Activated CD4-positive, alpha-beta memory T cell treated with anti-CD3 and anti-CD28 coated beads, Interleukin-2, amount 10 ng/mL, durations not matched to agents 7 days and 5 days (primary cell): Measurements from ENCODE around the gene TMEM120B. TPM values are rescaled to one million over a fixed set of nuclear protein-coding genes. Genes with fewer than 3 reads are reported as not detected.
"Not testable (repeated sequence)": the region's sequence is repeated elsewhere in the genome, so short reads cannot be mapped to it uniquely, and the experiment has no call there.

Source experiments
- CTCF ChIA-PET: fragments of 350-600 bp; sonication (Branson Sonifier 250); formaldehyde crosslinking; loops from one replicate; lab custom pipeline; 2021; ENCODE audit warnings: antibody characterized with exemption, inconsistent platforms; lab: Charles Lee
- POLR2A ChIA-PET: fragments of 350-600 bp; sonication (Branson Sonifier 250); formaldehyde crosslinking; loops from one replicate; lab custom pipeline; 2021; ENCODE audit warnings: antibody characterized with exemption; lab: Charles Lee
- DNase-seq: peaks from one replicate; pipeline ENCODE4 v3.0.0-alpha.2; 2020
- H3K27ac Mint-ChIP-seq: one replicate; pipeline ENCODE4 v1.8.0; 2021; ENCODE audit warnings: mild to moderate bottlenecking, mixed read lengths
- H3K27me3 Mint-ChIP-seq: one replicate; pipeline ENCODE4 v1.8.0; 2021; ENCODE audit warnings: mixed read lengths
- H3K36me3 Mint-ChIP-seq: one replicate; pipeline ENCODE4 v1.8.0; 2021; ENCODE audit warnings: low read depth, mixed read lengths
- H3K4me1 Mint-ChIP-seq: one replicate; pipeline ENCODE4 v1.8.0; 2021; ENCODE audit warnings: mixed read lengths
- H3K4me3 Mint-ChIP-seq: one replicate; pipeline ENCODE4 v1.8.0; 2021; ENCODE audit warnings: mild to moderate bottlenecking, mixed read lengths
- H3K9me3 Mint-ChIP-seq: one replicate; pipeline ENCODE4 v1.8.0; 2021; ENCODE audit warnings: mixed read lengths
- total RNA-seq, 2 experiments: library from RNA; stranded (reverse); gene quantifications; one replicate each; pipeline ENCODE4 v1.2.3, GENCODE V29; 2021

Gene TMEM120B
- total RNA-seq, 2 experiments from 2014 or later, result 5.1 to 5.8 TPM

- ChIA-PET POLR2A (interaction anchor here (1.1 kb wide), 1 partner anchor 10 kb away, joined by 3 read pairs; no protein-coding TSS in a partner anchor), CTCF (no interaction called here)
- no peaks in the 10 kb centered on the region for H3K27me3 Mint-ChIP-seq
- no peak overlapping the region for H3K27ac Mint-ChIP-seq
- H3K36me3 Mint-ChIP-seq, result no peaks in the 10 kb centered on the region
- no peak for DNase-seq
- no peak overlapping the region for H3K4me3 Mint-ChIP-seq
- peaks cover 5% of the 10 kb centered on the region for H3K4me1 Mint-ChIP-seq
- H3K9me3 Mint-ChIP-seq, result no peaks in the 10 kb centered on the region
Observed at GRCh38 chr12:121723200-121723599, 10.6 kb downstream of the TMEM120B start.

GRCh38 chr12:121724925-121725324 lies 12.4 kb downstream of the TMEM120B start:
- H3K4me1 Mint-ChIP-seq, result no peaks in the 10 kb centered on the region
- H3K9me3 Mint-ChIP-seq, result no peaks in the 10 kb centered on the region
- DNase-seq, result no peak
- no peak overlapping the region for H3K4me3 Mint-ChIP-seq
- H3K36me3 Mint-ChIP-seq, result no peaks in the 10 kb centered on the region
- no peak overlapping the region for H3K27ac Mint-ChIP-seq
- ChIA-PET CTCF (no interaction called here), POLR2A (interaction anchor here (1.1 kb wide), 1 partner anchor 13 kb away, joined by 3 read pairs; the partner anchor contains the start of gene TMEM120B)
- H3K27me3 Mint-ChIP-seq, result no peaks in the 10 kb centered on the region

GRCh38 chr12:121725423-121725822 lies 12.9 kb downstream of the TMEM120B start:
- no peak for DNase-seq
- H3K9me3 Mint-ChIP-seq, result no peaks in the 10 kb centered on the region
- H3K36me3 Mint-ChIP-seq, result no peaks in the 10 kb centered on the region
- no peaks in the 10 kb centered on the region for H3K27me3 Mint-ChIP-seq
- CTCF ChIA-PET, result no interaction called here
- no peaks in the 10 kb centered on the region for H3K4me1 Mint-ChIP-seq
- no peak overlapping the region for H3K4me3 Mint-ChIP-seq
- POLR2A ChIA-PET, result no interaction called here
- no peak overlapping the region for H3K27ac Mint-ChIP-seq

GRCh38 chr12:121729021-121729420 lies 16.5 kb downstream of the TMEM120B start:
- no peak overlapping the region for H3K4me3 Mint-ChIP-seq
- no peaks in the 10 kb centered on the region for H3K27me3 Mint-ChIP-seq
- ChIA-PET POLR2A (no interaction called here), CTCF (no interaction called here)
- H3K27ac Mint-ChIP-seq, result no peak overlapping the region
- no peak for DNase-seq
- H3K36me3 Mint-ChIP-seq, result no peaks in the 10 kb centered on the region
- H3K4me1 Mint-ChIP-seq, result no peaks in the 10 kb centered on the region
- no peaks in the 10 kb centered on the region for H3K9me3 Mint-ChIP-seq

- Mint-ChIP-seq H3K27me3 (no peaks in the 10 kb centered on the region), H3K4me3 (no peak overlapping the region), H3K36me3 (no peaks in the 10 kb centered on the region), H3K27ac (no peak overlapping the region), H3K4me1 (no peaks in the 10 kb centered on the region), H3K9me3 (no peaks in the 10 kb centered on the region)
- POLR2A ChIA-PET, result no interaction called here
- no peak for DNase-seq
- CTCF ChIA-PET, result no interaction called here
Observed at GRCh38 chr12:121731473-121731872, 18.9 kb downstream of the TMEM120B start.

GRCh38 chr12:121733849-121734248 lies 21.3 kb downstream of the TMEM120B start:
- Mint-ChIP-seq H3K4me3 (no peak overlapping the region), H3K4me1 (no peaks in the 10 kb centered on the region), H3K36me3 (no peaks in the 10 kb centered on the region), H3K27me3 (no peaks in the 10 kb centered on the region), H3K9me3 (no peaks in the 10 kb centered on the region), H3K27ac (no peak overlapping the region)
- no peak for DNase-seq
- ChIA-PET CTCF (no interaction called here), POLR2A (no interaction called here)

- H3K27me3 Mint-ChIP-seq, result no peaks in the 10 kb centered on the region
- no peaks in the 10 kb centered on the region for H3K36me3 Mint-ChIP-seq
- H3K9me3 Mint-ChIP-seq, result no peaks in the 10 kb centered on the region
- H3K4me1 Mint-ChIP-seq, result no peaks in the 10 kb centered on the region
- H3K4me3 Mint-ChIP-seq, result no peak overlapping the region
- DNase-seq, result no peak
- H3K27ac Mint-ChIP-seq, result no peak overlapping the region
- POLR2A ChIA-PET, result no interaction called here
- CTCF ChIA-PET, result interaction anchor here (0.7 kb wide), 1 partner anchor 81 kb away, joined by 3 read pairs; no protein-coding TSS in a partner anchor
Observed at GRCh38 chr12:121738340-121738858, 25.8 kb downstream of the TMEM120B start.

GRCh38 chr12:121740847-121741246 lies 28.3 kb downstream of the TMEM120B start:
- CTCF ChIA-PET, result interaction anchor here (1.2 to 1.3 kb wide), 2 partner anchors 32 to 53 kb away, joined by 3 to 4 read pairs; no protein-coding TSS in a partner anchor
- Mint-ChIP-seq H3K36me3 (no peaks in the 10 kb centered on the region), H3K9me3 (no peaks in the 10 kb centered on the region), H3K4me1 (no peaks in the 10 kb centered on the region), H3K4me3 (no peak overlapping the region), H3K27ac (no peak overlapping the region), H3K27me3 (no peaks in the 10 kb centered on the region)
- POLR2A ChIA-PET, result interaction anchor here (1.2 to 1.6 kb wide), 2 partner anchors 20 to 29 kb away, joined by 4 to 7 read pairs; partner anchors contain the start of gene TMEM120B
- no peak for DNase-seq

- Mint-ChIP-seq H3K9me3 (no peaks in the 10 kb centered on the region), H3K4me3 (no peak overlapping the region), H3K27me3 (no peaks in the 10 kb centered on the region), H3K4me1 (no peaks in the 10 kb centered on the region), H3K36me3 (no peaks in the 10 kb centered on the region), H3K27ac (no peak overlapping the region)
- CTCF ChIA-PET, result interaction anchor here (1.2 to 1.3 kb wide), 2 partner anchors 31 to 53 kb away, joined by 3 to 4 read pairs; no protein-coding TSS in a partner anchor
- DNase-seq, result no peak
- POLR2A ChIA-PET, result interaction anchor here (1.6 kb wide), 1 partner anchor 29 kb away, joined by 7 read pairs; the partner anchor contains the start of gene TMEM120B
Observed at GRCh38 chr12:121741743-121742142, 29.2 kb downstream of the TMEM120B start.

- H3K9me3 Mint-ChIP-seq, DNase-seq, H3K27ac Mint-ChIP-seq, H3K36me3 Mint-ChIP-seq, CTCF ChIA-PET, H3K4me1 Mint-ChIP-seq, POLR2A ChIA-PET, H3K4me3 Mint-ChIP-seq, H3K27me3 Mint-ChIP-seq: not testable (repeated sequence)
Observed at GRCh38 chr12:121745545-121745944, 33.0 kb downstream of the TMEM120B start.

- Mint-ChIP-seq H3K4me1 (peaks cover 2% of the 10 kb centered on the region), H3K4me3 (no peak overlapping the region), H3K36me3 (peaks cover 20% of the 10 kb centered on the region), H3K27ac (no peak overlapping the region), H3K9me3 (peaks cover 2% of the 10 kb centered on the region), H3K27me3 (no peaks in the 10 kb centered on the region)
- CTCF ChIA-PET, result no interaction called here
- DNase-seq, result no peak
- POLR2A ChIA-PET, result no interaction called here
Observed at GRCh38 chr12:121748218-121748570, 35.6 kb downstream of the TMEM120B start.

GRCh38 chr12:121748571-121749265 lies 36.2 kb downstream of the TMEM120B start:
- DNase-seq, result no peak
- CTCF ChIA-PET, result no interaction called here
- POLR2A ChIA-PET, result interaction anchor here (1.0 kb wide), 1 partner anchor 36 kb away, joined by 4 read pairs; the partner anchor contains the start of gene TMEM120B
- peaks cover 2% of the 10 kb centered on the region for H3K4me1 Mint-ChIP-seq
- peaks cover 20% of the 10 kb centered on the region for H3K36me3 Mint-ChIP-seq
- H3K4me3 Mint-ChIP-seq, result no peak overlapping the region
- H3K27ac Mint-ChIP-seq, result peak overlapping the region; percentile 32
- peaks cover 2% of the 10 kb centered on the region for H3K9me3 Mint-ChIP-seq
- no peaks in the 10 kb centered on the region for H3K27me3 Mint-ChIP-seq

GRCh38 chr12:121749267-121749666 lies 36.7 kb downstream of the TMEM120B start:
- no peaks in the 10 kb centered on the region for H3K27me3 Mint-ChIP-seq
- H3K4me3 Mint-ChIP-seq, result no peak overlapping the region
- peaks cover 2% of the 10 kb centered on the region for H3K4me1 Mint-ChIP-seq
- peak overlapping the region; percentile 32 for H3K27ac Mint-ChIP-seq
- H3K36me3 Mint-ChIP-seq, result peaks cover 20% of the 10 kb centered on the region
- POLR2A ChIA-PET, result interaction anchor here (1.0 kb wide), 1 partner anchor 36 kb away, joined by 4 read pairs; the partner anchor contains the start of gene TMEM120B
- no peak for DNase-seq
- peaks cover 2% of the 10 kb centered on the region for H3K9me3 Mint-ChIP-seq
- CTCF ChIA-PET, result interaction anchor here (0.7 kb wide), 1 partner anchor 56 kb away, joined by 4 read pairs; no protein-coding TSS in a partner anchor
